A673 (cell line): ENCODE measurements around the gene SKAP1. TPM values are rescaled to one million over a fixed set of nuclear protein-coding genes. Genes with fewer than 3 reads are reported as not detected.

Source experiments
- BruUV-seq: library from RNA; stranded (reverse); fragments of 400-500 nt; replicated peaks from 2 replicates; lab custom pipeline; 2021; lab: Mats Ljungman, UMichigan
- CTCF ChIA-PET: fragments of 300-600 bp; sonication (Branson Sonifier 250); formaldehyde crosslinking; loops from one replicate; lab custom pipeline; 2022; ENCODE audit warnings: antibody characterized with exemption; lab: Charles Lee
- POLR2A ChIA-PET: fragments of 300-600 bp; sonication (Branson Sonifier 250); formaldehyde crosslinking; loops from one replicate; lab custom pipeline; 2022; ENCODE audit warnings: antibody characterized with exemption; ENCODE audit not compliant: low non-redundant PET; lab: Charles Lee
- DNase-seq: peaks from one replicate; pipeline ENCODE4 v3.0.0-alpha.2; 2015; ENCODE audit warnings: low spot score
- H3K27ac ChIP-seq: fragments of 200-600 bp; sonication (generic); 2 replicates; pipeline ENCODE4 v1.5.1; 2016; ENCODE audit warnings: mixed run types, low read depth, mild to moderate bottlenecking, mixed read lengths, antibody characterized with exemption, low read length; ENCODE audit not compliant: poor library complexity, severe bottlenecking
- H3K27me3 ChIP-seq: fragments of 200-600 bp; sonication (generic); replicated peaks from 2 replicates; pipeline ENCODE4 v1.6.1; 2017; ENCODE audit warnings: mixed run types, low read depth, mild to moderate bottlenecking, mixed read lengths, antibody characterized with exemption, low read length; ENCODE audit not compliant: insufficient read depth, poor library complexity
- H3K36me3 ChIP-seq: fragments of 200-600 bp; sonication (generic); 2 replicates; pipeline ENCODE4 v1.6.1; 2016; ENCODE audit warnings: mixed run types, mild to moderate bottlenecking, mixed read lengths, antibody characterized with exemption, low read length; ENCODE audit not compliant: insufficient read depth, poor library complexity, severe bottlenecking
- H3K4me1 ChIP-seq: fragments of 200-600 bp; sonication (generic); 2 replicates; pipeline ENCODE4 v1.6.1; 2017; ENCODE audit warnings: mixed run types, mild to moderate bottlenecking, mixed read lengths, antibody characterized with exemption, low read length; ENCODE audit not compliant: insufficient read depth, poor library complexity, severe bottlenecking
- H3K4me3 ChIP-seq: fragments of 200-600 bp; sonication (generic); 2 replicates; pipeline ENCODE4 v1.5.1; 2016; ENCODE audit warnings: low read depth, mixed run types, mild to moderate bottlenecking, mixed read lengths, low read length; ENCODE audit not compliant: poor library complexity, severe bottlenecking
- H3K9me3 ChIP-seq: fragments of 200-600 bp; sonication (generic); 2 replicates; pipeline ENCODE4 v1.6.1; 2016; ENCODE audit warnings: mixed run types, low read depth, mild to moderate bottlenecking, mixed read lengths, antibody characterized with exemption, low read length; ENCODE audit not compliant: poor library complexity, severe bottlenecking
- CTCF ChIP-seq: fragments of 300-800, 200-600 bp; sonication (generic); conservative IDR thresholded peaks from 2 replicates; pipeline ENCODE4 v1.5.1; 2017; ENCODE audit warnings: low read depth, mild to moderate bottlenecking, antibody characterized with exemption, low read length, moderate library complexity, mixed read lengths
- EZH2 ChIP-seq: fragments of 200-600 bp; sonication (generic); IDR thresholded peaks from 2 replicates; pipeline ENCODE4 v1.6.1; 2017; ENCODE audit warnings: borderline replicate concordance, low read depth, mild to moderate bottlenecking, mixed read lengths, antibody characterized with exemption, low read length; ENCODE audit not compliant: poor library complexity, severe bottlenecking
- intact Hi-C: fragments of 100-400 bp; cut with micrococcal nuclease; formaldehyde crosslinking; loops from one replicate; pipeline ENCODE4 v1.10.0; 2022; ENCODE audit not compliant: unreplicated experiment
- total RNA-seq: library from RNA; stranded (reverse); gene quantifications from 2 replicates; pipeline ENCODE4 v1.2.3, GENCODE V29; 2021

SKAP1 gene
- total RNA-seq, 1 experiment from 2014 or later = not detected

- Histone ChIP-seq H3K4me1 (peaks cover 20% of the 10 kb centered on the region), H3K27ac (no peak overlapping the region), H3K4me3 (no peak overlapping the region), H3K9me3 (no peaks in the 10 kb centered on the region), H3K27me3 (no peaks in the 10 kb centered on the region), H3K36me3 (no peaks in the 10 kb centered on the region)
- no TSS peak for BruUV-seq
- ChIA-PET POLR2A (no interaction called here), CTCF (interaction anchor here (0.7 kb wide), 1 partner anchor 8 kb away, joined by 3 read pairs; no protein-coding TSS in a partner anchor)
- DNase-seq = no peak
- intact Hi-C loops = loop anchor here (10.0 kb wide), 2 partner anchors 176 to 216 kb away; no protein-coding TSS in a partner anchor
- TF ChIP-seq CTCF (no peak), EZH2 (no peak)
Observed at GRCh38 chr17:48159232-48159631, 270.8 kb downstream of the SKAP1 start.

DNA sequence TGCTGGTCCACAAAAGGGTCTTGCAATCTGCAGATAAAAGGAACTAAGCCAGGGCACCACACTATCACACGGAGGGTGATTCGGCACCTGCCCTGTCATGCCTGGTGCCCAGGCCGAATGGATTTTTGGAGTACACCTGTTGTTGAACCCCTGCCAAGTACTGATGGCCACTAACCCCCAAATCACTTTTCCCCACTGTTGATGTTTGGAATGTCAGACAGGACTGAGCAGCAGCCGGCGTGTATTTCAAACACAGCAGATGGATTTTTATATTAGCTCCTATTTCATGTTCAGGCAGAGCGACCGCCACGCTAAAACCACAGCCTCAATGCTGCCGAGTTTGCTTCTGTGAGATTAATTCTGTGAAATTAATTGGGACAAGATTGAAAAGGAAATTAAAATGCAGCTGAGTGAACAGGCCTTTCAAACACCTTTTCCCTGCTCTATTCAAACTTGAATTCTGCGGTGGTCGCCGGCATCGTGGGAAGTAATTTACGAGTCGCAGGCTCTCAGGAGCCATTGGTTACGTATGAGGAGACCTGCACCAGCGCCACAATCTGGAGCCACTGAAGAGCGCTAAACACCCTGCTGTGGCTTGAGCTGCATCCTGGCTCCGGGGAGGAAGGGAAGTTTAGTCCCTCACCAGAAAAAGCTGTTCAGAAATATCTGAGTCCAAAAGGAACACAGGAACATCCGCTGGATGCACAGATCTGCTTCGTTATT lies 274.0 kb downstream of the SKAP1 start:
- no peak overlapping the region for H3K4me3 ChIP-seq
- no peaks in the 10 kb centered on the region for H3K9me3 ChIP-seq
- no peak overlapping the region for H3K27ac ChIP-seq
- ChIA-PET CTCF (no interaction called here), POLR2A (no interaction called here)
- H3K4me1 ChIP-seq = peaks cover 21% of the 10 kb centered on the region
- no peak for TF ChIP-seq CTCF
- TF ChIP-seq EZH2 = no peak
- DNase-seq = no peak
- no peaks in the 10 kb centered on the region for H3K36me3 ChIP-seq
- intact Hi-C loops = loop anchor here (10.0 kb wide), 2 partner anchors 179 to 219 kb away; no protein-coding TSS in a partner anchor
- no TSS peak for BruUV-seq
- no peaks in the 10 kb centered on the region for H3K27me3 ChIP-seq

DNA sequence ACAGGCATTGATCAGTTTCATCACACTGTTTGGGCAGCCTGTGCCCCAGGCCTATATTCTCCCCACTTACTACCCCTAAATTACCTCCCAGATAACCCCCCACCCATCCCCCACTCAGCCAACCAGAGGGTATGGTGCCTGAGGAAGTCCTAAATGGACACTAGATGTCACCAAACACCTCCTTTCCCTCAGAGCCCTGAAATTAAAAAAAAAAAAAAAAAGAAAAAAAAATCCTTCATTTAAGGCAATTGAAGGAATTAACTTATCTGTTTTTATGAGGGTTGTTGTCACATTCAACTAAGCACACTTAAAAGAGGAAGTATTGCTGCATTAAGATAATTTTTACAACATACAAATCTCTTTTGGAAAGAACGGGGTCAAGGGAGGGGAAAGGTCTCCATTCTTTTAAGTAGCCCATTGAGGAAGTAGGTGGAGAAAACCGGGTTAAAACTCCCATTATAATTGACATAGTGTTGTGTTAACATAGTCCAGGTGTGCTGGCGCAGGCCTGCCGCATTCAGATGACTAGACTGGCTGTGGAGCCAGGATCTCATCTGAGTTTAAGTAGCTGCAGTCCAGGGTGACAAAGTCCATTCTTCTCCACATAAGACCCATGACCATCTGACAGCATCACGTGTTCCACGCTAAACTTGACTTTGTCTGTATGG lies 276.2 kb downstream of the SKAP1 start:
- Histone ChIP-seq H3K4me1 (peaks cover 36% of the 10 kb centered on the region), H3K36me3 (no peaks in the 10 kb centered on the region), H3K27ac (no peak overlapping the region), H3K27me3 (no peaks in the 10 kb centered on the region), H3K4me3 (no peak overlapping the region), H3K9me3 (no peaks in the 10 kb centered on the region)
- BruUV-seq = no TSS peak
- intact Hi-C loops = loop anchor here (5.0 to 10.0 kb wide), 3 partner anchors 181 to 463 kb away; partner anchors contain the start of gene HOXB8
- TF ChIP-seq EZH2 (no peak), CTCF (peak; percentile 83)
- peak; percentile 77 for DNase-seq
- ChIA-PET POLR2A (no interaction called here), CTCF (no interaction called here)
